ENCODE data around the gene PCSK2. TPM values are rescaled to one million over a fixed set of nuclear protein-coding genes. Genes with fewer than 3 reads are reported as not detected.
A peak's percentile ranks its signal among the peaks of the same experiment; 100 is the strongest.

PCSK2 gene
- total RNA-seq, 1 donor from 2014 or later: 11.5 TPM

DNA sequence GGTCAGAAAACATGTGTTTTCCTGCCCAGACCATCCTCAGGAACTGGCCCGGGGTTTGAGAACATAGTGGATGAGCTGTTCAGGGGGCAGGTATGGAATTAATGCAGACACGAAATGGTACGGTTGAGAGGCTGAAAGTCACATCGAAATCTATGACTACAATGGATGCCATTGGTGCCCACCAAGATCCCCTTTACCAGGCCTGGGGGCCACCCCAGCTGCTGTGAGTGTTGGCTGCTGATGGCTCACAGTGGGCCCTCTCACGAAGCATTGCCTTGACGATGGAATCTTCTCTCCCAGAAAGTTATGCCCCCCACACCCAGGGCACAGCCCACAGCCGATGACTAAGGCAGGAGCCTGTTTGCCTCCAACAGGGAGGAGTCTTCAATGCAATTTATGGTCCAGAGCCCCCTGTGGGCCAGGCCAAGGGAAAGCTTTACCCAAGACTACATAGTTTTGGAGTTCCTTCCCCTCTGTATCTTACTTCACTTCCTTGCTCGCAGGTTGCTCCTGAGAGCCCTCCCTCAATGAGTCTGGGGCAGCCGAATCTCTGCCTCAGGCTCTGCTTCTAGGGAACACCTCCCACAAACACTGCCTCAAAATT lies 211.7 kb downstream of the PCSK2 start:
- TF ChIP-seq CTCF (IDR thresholded peaks at IDR 0.05; ENCODE audit: unreplicated experiment): no peak
- H3K4me1 Mint-ChIP-seq (ENCODE audit: low read depth): peaks cover 15% of the 10 kb centered on the region
- H3K27ac Mint-ChIP-seq: no peak overlapping the region
- DNase-seq (ENCODE audit: low spot score, unreplicated experiment): no peak
- no peak overlapping the region for H3K4me3 Mint-ChIP-seq (ENCODE audit: low read depth)
- H3K9me3 Mint-ChIP-seq (ENCODE audit: low read depth): no peaks in the 10 kb centered on the region
- no peaks in the 10 kb centered on the region for H3K36me3 Mint-ChIP-seq (ENCODE audit: insufficient read depth)
- peaks cover 84% of the 10 kb centered on the region for H3K27me3 Mint-ChIP-seq

DNA sequence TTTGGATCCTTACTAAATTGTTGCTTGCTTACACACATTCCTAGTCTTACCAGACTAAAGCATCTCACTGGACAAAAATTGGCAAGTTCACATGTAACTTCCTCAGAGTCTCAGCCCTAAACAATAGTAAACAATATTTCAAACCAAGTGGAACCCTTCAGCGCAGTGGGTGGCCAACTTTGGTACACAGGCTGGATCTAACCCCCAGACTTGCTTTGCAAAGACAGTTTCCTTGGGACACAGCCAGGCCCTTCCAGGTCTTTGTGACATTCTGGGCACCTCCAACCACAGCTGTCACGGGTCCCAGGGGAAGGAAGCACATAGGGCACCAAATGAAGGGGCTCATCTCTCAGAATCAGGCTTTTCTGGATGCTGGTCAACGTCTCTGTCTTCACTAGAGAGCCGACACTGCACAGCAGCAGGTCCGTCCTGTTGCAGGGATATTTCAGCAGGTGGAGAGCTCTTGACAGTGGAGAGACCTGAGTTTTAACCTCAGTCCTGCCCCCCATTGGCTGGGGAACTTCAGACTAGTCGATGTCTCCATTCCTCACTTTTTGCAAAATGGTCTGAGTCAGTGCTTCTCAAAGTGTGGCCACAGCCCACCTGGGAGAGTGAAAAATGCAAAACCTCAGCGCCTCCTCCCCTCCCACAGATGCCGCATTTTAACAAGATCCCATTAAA lies 212.9 kb downstream of the PCSK2 start:
- H3K4me1 Mint-ChIP-seq (ENCODE audit: low read depth): peaks cover 27% of the 10 kb centered on the region
- no peaks in the 10 kb centered on the region for H3K36me3 Mint-ChIP-seq (ENCODE audit: insufficient read depth)
- no peaks in the 10 kb centered on the region for H3K9me3 Mint-ChIP-seq (ENCODE audit: low read depth)
- no peak for TF ChIP-seq CTCF (IDR thresholded peaks at IDR 0.05; ENCODE audit: unreplicated experiment)
- H3K27ac Mint-ChIP-seq: no peak overlapping the region
- peaks cover 86% of the 10 kb centered on the region for H3K27me3 Mint-ChIP-seq
- DNase-seq (ENCODE audit: low spot score, unreplicated experiment): no peak
- no peak overlapping the region for H3K4me3 Mint-ChIP-seq (ENCODE audit: low read depth)

GRCh38 chr20:17441745-17442144 lies 214.9 kb downstream of the PCSK2 start:
- H3K36me3 Mint-ChIP-seq (ENCODE audit: insufficient read depth): no peaks in the 10 kb centered on the region
- no peak for TF ChIP-seq CTCF (IDR thresholded peaks at IDR 0.05; ENCODE audit: unreplicated experiment)
- H3K4me3 Mint-ChIP-seq (ENCODE audit: low read depth): no peak overlapping the region
- H3K4me1 Mint-ChIP-seq (ENCODE audit: low read depth): peaks cover 25% of the 10 kb centered on the region
- H3K9me3 Mint-ChIP-seq (ENCODE audit: low read depth): peaks cover 5% of the 10 kb centered on the region
- no peak overlapping the region for H3K27ac Mint-ChIP-seq
- peaks cover 88% of the 10 kb centered on the region for H3K27me3 Mint-ChIP-seq
- no peak for DNase-seq (ENCODE audit: low spot score, unreplicated experiment)

DNA sequence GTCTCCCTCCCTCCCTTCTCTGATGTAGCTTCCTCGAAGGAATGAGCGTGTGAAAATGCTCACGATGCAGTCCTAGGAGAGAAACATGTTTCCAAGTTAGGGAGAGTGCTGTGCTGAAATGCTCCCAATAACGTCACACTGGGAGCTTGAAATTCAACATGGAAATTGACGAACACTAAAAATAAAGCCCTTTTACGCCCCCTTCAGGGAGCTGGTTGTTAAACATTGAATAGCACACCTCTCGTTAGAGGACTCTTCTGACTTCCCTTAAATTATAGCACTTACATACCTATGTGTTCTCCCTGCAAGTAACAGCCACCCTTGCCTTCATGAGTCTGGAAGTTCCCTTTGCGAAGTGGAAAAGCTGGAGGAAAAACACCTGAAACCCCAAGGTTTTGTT lies 215.7 kb downstream of the PCSK2 start:
- no peak for DNase-seq (ENCODE audit: low spot score, unreplicated experiment)
- peak; percentile 55 for TF ChIP-seq CTCF (IDR thresholded peaks at IDR 0.05; ENCODE audit: unreplicated experiment)
- H3K9me3 Mint-ChIP-seq (ENCODE audit: low read depth): peaks cover 5% of the 10 kb centered on the region
- H3K27ac Mint-ChIP-seq: no peak overlapping the region
- no peak overlapping the region for H3K4me3 Mint-ChIP-seq (ENCODE audit: low read depth)
- peaks cover 84% of the 10 kb centered on the region for H3K27me3 Mint-ChIP-seq
- peaks cover 25% of the 10 kb centered on the region for H3K4me1 Mint-ChIP-seq (ENCODE audit: low read depth)
- H3K36me3 Mint-ChIP-seq (ENCODE audit: insufficient read depth): no peaks in the 10 kb centered on the region

- H3K27ac Mint-ChIP-seq: no peak overlapping the region
- H3K4me1 Mint-ChIP-seq (ENCODE audit: low read depth): peaks cover 25% of the 10 kb centered on the region
- DNase-seq (ENCODE audit: low spot score, unreplicated experiment): no peak
- peaks cover 5% of the 10 kb centered on the region for H3K9me3 Mint-ChIP-seq (ENCODE audit: low read depth)
- TF ChIP-seq CTCF (IDR thresholded peaks at IDR 0.05; ENCODE audit: unreplicated experiment): no peak
- no peaks in the 10 kb centered on the region for H3K36me3 Mint-ChIP-seq (ENCODE audit: insufficient read depth)
- peaks cover 80% of the 10 kb centered on the region for H3K27me3 Mint-ChIP-seq
- peak overlapping the region; percentile 0 for H3K4me3 Mint-ChIP-seq (ENCODE audit: low read depth)
Measured at GRCh38 chr20:17443131-17443858, 216.5 kb downstream of the PCSK2 start.

All from progenitor cell of endocrine pancreas (in vitro differentiated cells).